ENCODE results near the gene STAT3. TPM values are rescaled to one million over a fixed set of nuclear protein-coding genes. Genes with fewer than 3 reads are reported as not detected.
"Not testable (repeated sequence)": the region's sequence is repeated elsewhere in the genome, so short reads cannot be mapped to it uniquely, and the experiment has no call there.

STAT3 gene
- total and polyA plus RNA-seq, 2 donors from 2014 or later, result 55.6 to 327 TPM

DNA sequence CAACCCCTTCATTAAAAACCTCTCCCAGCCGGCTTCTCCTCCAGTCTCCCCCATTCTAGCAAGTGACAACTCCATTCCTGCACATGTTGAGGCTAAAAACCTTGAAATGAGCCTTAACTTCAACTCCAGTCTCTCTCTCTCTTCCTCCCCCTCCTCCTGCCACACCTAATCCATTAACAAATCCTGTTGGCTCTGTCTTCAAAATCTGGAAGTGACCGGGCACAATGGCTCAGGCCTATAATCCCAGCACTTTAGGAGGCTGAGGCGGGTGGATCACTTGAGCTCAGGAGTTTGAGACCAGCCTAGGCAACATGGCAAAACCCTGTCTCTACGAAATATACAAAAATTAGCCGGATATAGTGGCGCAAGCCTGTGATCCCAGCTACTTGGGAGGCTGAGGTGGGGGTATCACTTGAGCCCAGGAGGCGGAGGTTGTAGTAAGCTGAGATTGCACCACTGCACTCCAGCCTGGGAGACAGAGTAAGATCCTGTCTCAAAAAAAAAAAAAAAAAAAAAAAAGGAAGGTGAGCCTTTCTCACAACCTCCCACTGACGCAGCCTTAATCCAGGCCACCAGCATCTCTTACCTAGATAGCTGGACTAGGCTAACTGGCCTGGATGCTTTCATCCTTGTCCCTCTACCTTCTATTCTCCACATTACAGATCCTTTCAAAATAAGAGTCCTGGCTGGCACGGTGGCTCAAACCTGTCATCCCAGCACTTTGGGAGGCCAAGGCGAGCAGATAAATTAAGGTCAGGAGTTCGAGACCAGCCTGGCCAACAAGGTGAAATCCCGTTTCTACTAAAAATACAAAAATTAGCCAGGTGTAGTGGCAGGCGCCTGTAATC lies 21.8 kb downstream of the STAT3 start:
- peak in 2 of 5 donors; percentile 14 to 36 for DNase-seq
- H3K9me3 ChIP-seq (ENCODE audit: control insufficient read depth in 2 of 3, insufficient read depth in 1 of 3, low read length in 3 of 3); H3K4me3 ChIP-seq (ENCODE audit: low read length in 3 of 3); H3K27me3 ChIP-seq (ENCODE audit: control insufficient read depth, insufficient read depth, low read length); intact Hi-C loops (cut with DNase I); FAIRE-seq; H3K27ac ChIP-seq (ENCODE audit: low read depth in 2 of 2, low read length in 2 of 2); H3K36me3 ChIP-seq (ENCODE audit: control insufficient read depth in 2 of 3, insufficient read depth in 3 of 3, low read length in 3 of 3); H3K9ac ChIP-seq (ENCODE audit: low read length in 3 of 3): not testable (repeated sequence)
- H3K4me1 ChIP-seq (ENCODE audit: control insufficient read depth in 2 of 3, insufficient read depth in 2 of 3, low read depth in 1 of 3, low read length in 3 of 3), result peaks cover 0 to 27% (median 16%) of the 10 kb centered on the region in 3 donors

DNA sequence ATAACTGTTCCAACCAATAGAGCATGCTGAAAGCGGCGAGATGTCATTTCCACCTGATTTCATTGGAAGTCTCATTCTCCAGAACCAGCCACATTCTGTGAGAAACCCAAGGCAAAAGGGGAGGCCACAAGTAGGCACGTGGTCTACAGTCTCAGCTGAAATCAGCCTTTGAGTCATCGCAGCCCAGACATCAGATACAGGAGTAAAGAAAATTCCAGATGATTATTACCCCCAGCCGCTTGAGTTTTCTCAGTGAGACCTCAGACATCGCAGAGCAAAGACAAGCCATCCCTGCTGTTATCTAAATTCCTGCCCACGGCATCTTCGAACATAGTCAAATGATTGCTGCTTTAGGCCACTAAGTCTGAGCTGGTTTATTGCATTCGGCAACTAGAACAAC lies 23.1 kb downstream of the STAT3 start:
- FAIRE-seq (no peak), DNase-seq (no peak)
- no peak overlapping the region for H3K9ac ChIP-seq (ENCODE audit: low read length in 3 of 3)
- no peak overlapping the region for H3K4me3 ChIP-seq (ENCODE audit: low read length in 3 of 3)
- intact Hi-C loops (cut with DNase I), result no loop called here
- peaks cover 0 to 27% (median 16%) of the 10 kb centered on the region in 3 donors for H3K4me1 ChIP-seq (ENCODE audit: control insufficient read depth in 2 of 3, insufficient read depth in 2 of 3, low read depth in 1 of 3, low read length in 3 of 3)
- TF ChIP-seq, protein P1, sequence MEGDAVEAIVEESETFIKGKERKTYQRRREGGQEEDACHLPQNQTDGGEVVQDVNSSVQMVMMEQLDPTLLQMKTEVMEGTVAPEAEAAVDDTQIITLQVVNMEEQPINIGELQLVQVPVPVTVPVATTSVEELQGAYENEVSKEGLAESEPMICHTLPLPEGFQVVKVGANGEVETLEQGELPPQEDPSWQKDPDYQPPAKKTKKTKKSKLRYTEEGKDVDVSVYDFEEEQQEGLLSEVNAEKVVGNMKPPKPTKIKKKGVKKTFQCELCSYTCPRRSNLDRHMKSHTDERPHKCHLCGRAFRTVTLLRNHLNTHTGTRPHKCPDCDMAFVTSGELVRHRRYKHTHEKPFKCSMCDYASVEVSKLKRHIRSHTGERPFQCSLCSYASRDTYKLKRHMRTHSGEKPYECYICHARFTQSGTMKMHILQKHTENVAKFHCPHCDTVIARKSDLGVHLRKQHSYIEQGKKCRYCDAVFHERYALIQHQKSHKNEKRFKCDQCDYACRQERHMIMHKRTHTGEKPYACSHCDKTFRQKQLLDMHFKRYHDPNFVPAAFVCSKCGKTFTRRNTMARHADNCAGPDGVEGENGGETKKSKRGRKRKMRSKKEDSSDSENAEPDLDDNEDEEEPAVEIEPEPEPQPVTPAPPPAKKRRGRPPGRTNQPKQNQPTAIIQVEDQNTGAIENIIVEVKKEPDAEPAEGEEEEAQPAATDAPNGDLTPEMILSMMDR (IDR thresholded peaks at IDR 0.05; ENCODE audit: borderline replicate concordance, extremely low read depth, insufficient read depth), result no peak
- no peaks in the 10 kb centered on the region for H3K9me3 ChIP-seq (ENCODE audit: control insufficient read depth in 2 of 3, insufficient read depth in 1 of 3, low read length in 3 of 3)
- H3K27me3 ChIP-seq (ENCODE audit: control insufficient read depth, insufficient read depth, low read length), result no peaks in the 10 kb centered on the region
- no peaks in the 10 kb centered on the region for H3K36me3 ChIP-seq (ENCODE audit: control insufficient read depth in 2 of 3, insufficient read depth in 3 of 3, low read length in 3 of 3)
- no peak overlapping the region for H3K27ac ChIP-seq (ENCODE audit: low read depth in 2 of 2, low read length in 2 of 2)

DNA sequence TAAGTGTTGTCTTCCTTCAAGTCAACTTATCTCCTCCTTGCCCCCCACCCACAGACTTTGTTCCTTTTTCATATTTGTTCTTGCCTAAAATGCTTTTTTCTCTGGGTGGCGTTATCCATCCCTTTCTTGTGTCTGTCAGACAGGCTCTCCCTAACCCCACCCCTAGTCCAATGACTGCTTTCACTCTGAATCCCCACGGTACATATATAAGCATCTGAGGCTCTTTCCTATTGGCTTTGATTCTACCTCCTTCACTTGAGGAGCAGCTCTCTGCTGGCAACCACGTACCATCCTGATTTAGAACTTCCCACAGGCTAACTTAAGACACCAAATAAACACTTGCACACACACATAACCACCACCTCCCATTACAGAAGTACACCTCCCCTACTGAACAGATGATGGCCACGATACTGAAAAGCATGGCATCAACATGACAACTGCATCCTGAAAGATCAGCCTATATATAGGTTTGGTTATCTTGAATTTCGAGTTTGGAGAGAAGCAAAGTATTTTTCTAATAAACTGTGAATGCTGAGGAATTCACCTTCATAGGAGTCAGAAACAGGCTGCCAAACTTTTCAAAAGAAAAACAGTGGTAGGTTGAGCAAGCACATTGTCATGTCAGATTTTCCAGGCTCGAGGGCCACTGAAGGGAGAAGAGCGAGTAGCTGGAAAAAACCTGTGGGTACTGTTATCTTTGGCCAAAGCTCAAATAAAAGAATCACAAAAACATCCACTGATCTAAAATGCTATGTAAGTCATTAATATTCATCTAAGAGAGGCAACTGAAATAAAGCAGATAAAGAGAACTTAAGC lies 24.3 kb downstream of the STAT3 start:
- Histone ChIP-seq H3K4me1 (ENCODE audit: control insufficient read depth in 2 of 3, insufficient read depth in 2 of 3, low read depth in 1 of 3, low read length in 3 of 3) (peaks cover 0 to 27% (median 21%) of the 10 kb centered on the region in 3 donors), H3K9me3 (ENCODE audit: control insufficient read depth in 2 of 3, insufficient read depth in 1 of 3, low read length in 3 of 3) (no peaks in the 10 kb centered on the region), H3K27me3 (ENCODE audit: control insufficient read depth, insufficient read depth, low read length) (no peaks in the 10 kb centered on the region), H3K36me3 (ENCODE audit: control insufficient read depth in 2 of 3, insufficient read depth in 3 of 3, low read length in 3 of 3) (no peaks in the 10 kb centered on the region), H3K9ac (ENCODE audit: low read length in 3 of 3) (no peak overlapping the region), H3K27ac (ENCODE audit: low read depth in 2 of 2, low read length in 2 of 2) (peak overlapping the region; percentile 5 to 58), H3K4me3 (ENCODE audit: low read length in 3 of 3) (no peak overlapping the region)
- no peak for FAIRE-seq
- TF ChIP-seq, protein P1 (IDR thresholded peaks at IDR 0.05; ENCODE audit: borderline replicate concordance, extremely low read depth, insufficient read depth), result no peak
- DNase-seq, result no peak
- intact Hi-C loops (cut with DNase I), result no loop called here

DNA sequence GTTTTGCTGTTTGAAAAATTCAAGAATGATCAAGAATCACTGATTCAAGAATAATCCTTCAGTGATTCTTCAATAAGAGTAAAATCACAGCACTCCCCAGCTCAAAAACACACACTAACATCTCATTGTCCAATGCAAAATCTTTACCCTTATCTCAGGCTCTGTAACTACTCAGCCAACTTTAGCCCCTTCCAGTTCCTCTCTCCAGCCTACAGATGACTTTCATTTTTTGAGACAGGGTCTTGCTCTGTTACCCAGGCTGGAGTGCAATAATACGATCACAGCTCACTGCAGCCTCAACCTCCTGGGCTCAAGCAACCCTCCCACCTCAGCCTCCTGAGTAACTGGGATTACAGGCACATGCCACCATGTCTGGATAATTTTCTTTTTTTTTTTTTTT lies 25.0 kb downstream of the STAT3 start:
- peaks cover 0 to 30% (median 22%) of the 10 kb centered on the region in 3 donors for H3K4me1 ChIP-seq (ENCODE audit: control insufficient read depth in 2 of 3, insufficient read depth in 2 of 3, low read depth in 1 of 3, low read length in 3 of 3)
- H3K27ac ChIP-seq (ENCODE audit: low read depth in 2 of 2, low read length in 2 of 2), result peak overlapping the region; percentile 68
- no peaks in the 10 kb centered on the region for H3K27me3 ChIP-seq (ENCODE audit: control insufficient read depth, insufficient read depth, low read length)
- TF ChIP-seq, protein P1 (IDR thresholded peaks at IDR 0.05; ENCODE audit: borderline replicate concordance, extremely low read depth, insufficient read depth), result no peak
- intact Hi-C loops (cut with DNase I), result no loop called here
- no peaks in the 10 kb centered on the region for H3K36me3 ChIP-seq (ENCODE audit: control insufficient read depth in 2 of 3, insufficient read depth in 3 of 3, low read length in 3 of 3)
- H3K4me3 ChIP-seq (ENCODE audit: low read length in 3 of 3), result no peak overlapping the region
- no peaks in the 10 kb centered on the region for H3K9me3 ChIP-seq (ENCODE audit: control insufficient read depth in 2 of 3, insufficient read depth in 1 of 3, low read length in 3 of 3)
- DNase-seq (no peak), FAIRE-seq (no peak)
- no peak overlapping the region for H3K9ac ChIP-seq (ENCODE audit: low read length in 3 of 3)

All from kidney (tissue), 14 donors.